Keratinocyte (primary cell): ENCODE data around the gene HBG2. TPM values are rescaled to one million over a fixed set of nuclear protein-coding genes. Genes with fewer than 3 reads are reported as not detected.
A peak's percentile ranks its signal among the peaks of the same experiment; 100 is the strongest.

Experiments
- DNase-seq: peaks from one replicate; pipeline ENCODE4 v3.0.0-alpha.2; 2011; ENCODE audit warnings: low read depth, missing footprints, low spot score
- FAIRE-seq: peaks from 2 replicates; lab custom pipeline; 2011; peaks lifted over from hg19 to GRCh38; lab: Jason Lieb, UNC
- H2AFZ ChIP-seq: 2 replicates; pipeline ENCODE4 v1.6.0; 2012; ENCODE audit warnings: low read length, control low read depth, inconsistent platforms; ENCODE audit not compliant: control insufficient read depth
- H3K27ac ChIP-seq: 2 replicates; pipeline ENCODE4 v1.5.1; 2011; ENCODE audit warnings: low read length; ENCODE audit not compliant: control insufficient read depth, insufficient read depth
- H3K27me3 ChIP-seq: 3 replicates; pipeline ENCODE4 v1.6.0; 2011; ENCODE audit warnings: low read length; ENCODE audit not compliant: control insufficient read depth, insufficient read depth; ENCODE audit errors: extremely low read depth
- H3K36me3 ChIP-seq, 2 experiments: 2 replicates in 1 of 2; 3 replicates in 1 of 2; pipeline ENCODE4 v1.5.1; 2011; ENCODE audit warnings: low read length in 2 of 2, mild to moderate bottlenecking in 1 of 2; ENCODE audit not compliant: control insufficient read depth in 2 of 2, insufficient read depth in 2 of 2; ENCODE audit errors: extremely low read depth in 1 of 2
- H3K4me1 ChIP-seq: 3 replicates; pipeline ENCODE4 v1.5.1; 2011; ENCODE audit warnings: low read length; ENCODE audit not compliant: control insufficient read depth, insufficient read depth; ENCODE audit errors: extremely low read depth
- H3K4me2 ChIP-seq: 3 replicates; pipeline ENCODE4 v1.6.0; 2011; ENCODE audit warnings: low read depth, low read length; ENCODE audit not compliant: control insufficient read depth, insufficient read depth; ENCODE audit errors: extremely low read depth
- H3K4me3 ChIP-seq, 3 experiments: fragments of 200-600 bp in 1 of 3; sonication (generic) in 1 of 3; 2 replicates in 2 of 3; 3 replicates in 1 of 3; pipeline ENCODE4 v1.5.1; 2011 to 2016; ENCODE audit warnings: low read length in 3 of 3, mild to moderate bottlenecking in 3 of 3, control low read depth in 2 of 3, inconsistent platforms in 1 of 3, low read depth in 1 of 3, mixed read lengths in 1 of 3, mixed run types in 1 of 3, moderate library complexity in 1 of 3; ENCODE audit not compliant: control insufficient read depth in 2 of 3, insufficient read depth in 2 of 3; ENCODE audit errors: extremely low read depth in 1 of 3
- H3K79me2 ChIP-seq: 2 replicates; pipeline ENCODE4 v1.6.0; 2012; ENCODE audit warnings: low read length; ENCODE audit not compliant: control insufficient read depth, insufficient read depth
- H3K9ac ChIP-seq: 3 replicates; pipeline ENCODE4 v1.6.0; 2011; ENCODE audit warnings: low read length; ENCODE audit not compliant: control insufficient read depth, insufficient read depth; ENCODE audit errors: extremely low read depth
- H3K9me1 ChIP-seq: 3 replicates; pipeline ENCODE4 v1.6.0; 2011; ENCODE audit warnings: low read length; ENCODE audit not compliant: control insufficient read depth, insufficient read depth; ENCODE audit errors: extremely low read depth
- H3K9me3 ChIP-seq: 2 replicates; pipeline ENCODE4 v1.5.1; 2012; ENCODE audit warnings: low read depth, low read length; ENCODE audit not compliant: control insufficient read depth
- H4K20me1 ChIP-seq: 3 replicates; pipeline ENCODE4 v1.6.0; 2011; ENCODE audit warnings: low read length; ENCODE audit not compliant: control insufficient read depth, insufficient read depth; ENCODE audit errors: extremely low read depth
- CTCF ChIP-seq, 3 experiments: IDR thresholded peaks in 1 of 3; conservative IDR thresholded peaks in 1 of 3; optimal IDR thresholded peaks in 1 of 3; 2 replicates in 2 of 3; 3 replicates in 1 of 3; pipeline versions ENCODE3 to v1.5.1; 2011; ENCODE audit warnings: low read length in 3 of 3, mild to moderate bottlenecking in 3 of 3, moderate library complexity in 2 of 3, control low read depth in 1 of 3, inconsistent platforms in 1 of 3; ENCODE audit not compliant: insufficient read depth in 2 of 3; ENCODE audit errors: extremely low read depth in 1 of 3
- EZH2 ChIP-seq: IDR thresholded peaks from one replicate; pipeline ENCODE4 v1.6.1; 2012; ENCODE audit warnings: inconsistent platforms, mild to moderate bottlenecking, low read length, moderate library complexity
- dilution Hi-C: fragments of 300-500 bp; cut with MboI; formaldehyde crosslinking; loops from one replicate; pipeline ENCODE4 v1.7.0; 2020; ENCODE audit warnings: low sequenced_read_pairs; ENCODE audit not compliant: extremely low pct_ligation_motif_present
- polyA plus RNA-seq, 5 experiments: library from polyadenylated mRNA; depleted of rRNA in 3 of 5; stranded (reverse) in 3 of 5; stranded (forward) in 1 of 5; unstranded in 1 of 5; fragments of >200 nt; gene quantifications; 1 replicate in 1 of 5; 2 replicates in 3 of 5; 3 replicates in 1 of 5; pipeline versions ENCODE4 v1.2.1 to v1.2.3, GENCODE V29; 2011 to 2012; ENCODE audit warnings: missing spikeins in 2 of 5, low read depth in 1 of 5, low replicate concordance in 1 of 5

The HBG2 gene
- polyA plus RNA-seq, 1 donor (not counting 4 experiments of a cell fraction or from before 2014, with no cell fraction given): 0.73 TPM

DNA sequence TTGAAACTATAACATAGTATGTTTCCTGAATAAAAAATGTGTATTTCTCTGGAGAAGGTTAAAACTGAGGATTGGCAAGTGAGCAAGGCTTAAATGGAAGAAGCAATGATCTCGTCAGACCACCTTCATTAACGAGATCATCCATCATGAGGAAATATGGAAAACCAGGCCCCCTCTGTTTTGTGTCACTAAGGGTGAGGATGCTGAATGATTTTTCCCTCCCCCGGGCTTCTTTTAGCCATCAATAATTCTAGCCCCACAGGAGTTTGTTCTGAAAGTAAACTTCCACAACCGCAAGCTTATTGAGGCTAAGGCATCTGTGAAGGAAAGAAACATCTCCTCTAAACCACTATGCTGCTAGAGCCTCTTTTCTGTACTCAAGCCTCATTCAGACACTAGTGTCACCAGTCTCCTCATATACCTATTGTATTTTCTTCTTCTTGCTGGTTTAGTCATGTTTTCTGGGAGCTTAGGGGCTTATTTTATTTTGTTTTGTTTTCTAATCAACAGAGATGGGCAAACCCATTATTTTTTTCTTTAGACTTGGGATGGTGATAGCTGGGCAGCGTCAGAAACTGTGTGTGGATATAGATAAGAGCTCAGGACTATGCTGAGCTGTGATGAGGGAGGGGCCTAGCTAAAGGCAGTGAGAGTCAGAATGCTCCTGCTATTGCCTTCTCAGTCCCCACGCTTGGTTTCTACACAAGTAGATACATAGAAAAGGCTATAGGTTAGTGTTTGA is 21.0 kb upstream of the HBG2 start:
- TF ChIP-seq CTCF (optimal IDR thresholded peaks at IDR 0.05 in 1 of 3, IDR thresholded peaks at IDR 0.05 in 1 of 3, conservative IDR thresholded peaks at IDR 0.05 in 1 of 3; ENCODE audit: extremely low read depth in 1 of 3, insufficient read depth in 2 of 3, low read length in 3 of 3) (no peak), EZH2 (no peak)
- no peaks in the 10 kb centered on the region for H3K27me3 ChIP-seq
- H3K9me3 ChIP-seq: no peaks in the 10 kb centered on the region
- H3K36me3 ChIP-seq: no peaks in the 10 kb centered on the region
- no peaks in the 10 kb centered on the region for H4K20me1 ChIP-seq
- no peak overlapping the region for H3K4me3 ChIP-seq
- dilution Hi-C loops: no loop called here
- H3K4me2 ChIP-seq: no peak overlapping the region
- no peak overlapping the region for H2AFZ ChIP-seq
- H3K9ac ChIP-seq: no peak overlapping the region
- no peaks in the 10 kb centered on the region for H3K79me2 ChIP-seq
- H3K9me1 ChIP-seq: peaks cover 2% of the 10 kb centered on the region
- DNase-seq (no peak), FAIRE-seq (no peak)
- no peak overlapping the region for H3K27ac ChIP-seq
- peaks cover 13% of the 10 kb centered on the region for H3K4me1 ChIP-seq

- H3K4me1 ChIP-seq: peaks cover 7% of the 10 kb centered on the region
- H3K36me3 ChIP-seq: no peaks in the 10 kb centered on the region
- H3K9me3 ChIP-seq: no peaks in the 10 kb centered on the region
- H2AFZ ChIP-seq: peak overlapping the region; percentile 74
- peak overlapping the region; percentile 11 for H3K4me2 ChIP-seq
- DNase-seq (no peak), FAIRE-seq (no peak)
- H3K9me1 ChIP-seq: no peaks in the 10 kb centered on the region
- no peaks in the 10 kb centered on the region for H3K79me2 ChIP-seq
- H4K20me1 ChIP-seq: no peaks in the 10 kb centered on the region
- H3K4me3 ChIP-seq: no peak overlapping the region
- no peak overlapping the region for H3K27ac ChIP-seq
- no peak overlapping the region for H3K9ac ChIP-seq
- no peak for TF ChIP-seq CTCF (optimal IDR thresholded peaks at IDR 0.05 in 1 of 3, IDR thresholded peaks at IDR 0.05 in 1 of 3, conservative IDR thresholded peaks at IDR 0.05 in 1 of 3; ENCODE audit: extremely low read depth in 1 of 3, insufficient read depth in 2 of 3, low read length in 3 of 3)
- TF ChIP-seq EZH2: no peak
- dilution Hi-C loops: no loop called here
- no peaks in the 10 kb centered on the region for H3K27me3 ChIP-seq
These were observed 19.8 kb upstream of the HBG2 start for GRCh38 chr11:5274395-5274794.
